Measurements from ENCODE around the gene GJD2. TPM values are rescaled to one million over a fixed set of nuclear protein-coding genes. Genes with fewer than 3 reads are reported as not detected.

GJD2 gene
- total RNA-seq, 1 donor from 2014 or later: not detected

DNA sequence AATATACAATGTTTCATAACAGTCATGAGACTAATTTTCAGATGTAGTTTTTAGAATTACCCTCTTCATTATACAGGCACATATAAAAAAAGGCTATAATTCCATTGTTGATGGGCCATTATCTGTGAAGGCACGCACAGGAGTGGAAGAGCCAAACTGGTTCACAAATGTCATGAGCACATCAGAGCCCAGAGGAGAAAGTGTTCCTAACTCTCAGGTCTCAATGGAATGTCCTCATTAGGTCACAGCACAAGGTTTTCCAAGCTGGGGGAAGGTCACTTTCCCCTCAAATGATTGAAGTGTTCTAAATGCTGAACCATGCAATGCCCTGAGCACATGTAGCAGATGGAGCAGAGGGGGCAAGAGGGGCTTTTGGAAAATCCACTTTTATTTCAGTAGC lies 41.2 kb downstream of the GJD2 start:
- no peak for ATAC-seq (ENCODE audit: low read depth)
- H3K27ac Mint-ChIP-seq: no peak overlapping the region
- H3K4me1 Mint-ChIP-seq: no peaks in the 10 kb centered on the region
- H3K36me3 Mint-ChIP-seq (ENCODE audit: low read depth): no peaks in the 10 kb centered on the region
- no peak for DNase-seq
- CTCF ChIA-PET: no interaction called here
- no peak overlapping the region for H3K4me3 Mint-ChIP-seq
- POLR2A ChIA-PET: no interaction called here
- TF ChIP-seq, protein P1, sequence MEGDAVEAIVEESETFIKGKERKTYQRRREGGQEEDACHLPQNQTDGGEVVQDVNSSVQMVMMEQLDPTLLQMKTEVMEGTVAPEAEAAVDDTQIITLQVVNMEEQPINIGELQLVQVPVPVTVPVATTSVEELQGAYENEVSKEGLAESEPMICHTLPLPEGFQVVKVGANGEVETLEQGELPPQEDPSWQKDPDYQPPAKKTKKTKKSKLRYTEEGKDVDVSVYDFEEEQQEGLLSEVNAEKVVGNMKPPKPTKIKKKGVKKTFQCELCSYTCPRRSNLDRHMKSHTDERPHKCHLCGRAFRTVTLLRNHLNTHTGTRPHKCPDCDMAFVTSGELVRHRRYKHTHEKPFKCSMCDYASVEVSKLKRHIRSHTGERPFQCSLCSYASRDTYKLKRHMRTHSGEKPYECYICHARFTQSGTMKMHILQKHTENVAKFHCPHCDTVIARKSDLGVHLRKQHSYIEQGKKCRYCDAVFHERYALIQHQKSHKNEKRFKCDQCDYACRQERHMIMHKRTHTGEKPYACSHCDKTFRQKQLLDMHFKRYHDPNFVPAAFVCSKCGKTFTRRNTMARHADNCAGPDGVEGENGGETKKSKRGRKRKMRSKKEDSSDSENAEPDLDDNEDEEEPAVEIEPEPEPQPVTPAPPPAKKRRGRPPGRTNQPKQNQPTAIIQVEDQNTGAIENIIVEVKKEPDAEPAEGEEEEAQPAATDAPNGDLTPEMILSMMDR (IDR thresholded peaks at IDR 0.05): no peak
- no peaks in the 10 kb centered on the region for H3K9me3 Mint-ChIP-seq
- intact Hi-C loops (cut with micrococcal nuclease): no loop called here
- peaks cover 21% of the 10 kb centered on the region for H3K27me3 Mint-ChIP-seq

DNA sequence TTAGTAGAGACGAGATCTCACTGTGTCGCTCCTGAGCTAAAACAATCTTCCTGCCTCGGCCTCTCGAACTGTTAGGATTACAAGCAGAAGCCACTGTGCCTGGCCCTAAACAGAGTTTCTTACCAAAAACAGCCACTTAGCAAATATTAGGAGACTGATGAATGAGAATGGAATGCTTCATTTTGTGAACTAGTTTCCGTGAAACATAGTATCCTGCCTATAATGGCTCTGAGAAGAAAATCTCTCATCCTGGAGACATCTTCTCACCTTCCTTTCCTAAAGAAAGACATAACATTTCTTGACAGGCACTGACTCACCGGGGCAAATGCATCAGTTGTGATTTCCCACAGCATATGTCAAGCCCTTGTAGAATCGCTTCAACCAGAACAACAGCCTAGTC lies 44.9 kb downstream of the GJD2 start:
- no peaks in the 10 kb centered on the region for H3K36me3 Mint-ChIP-seq (ENCODE audit: low read depth)
- TF ChIP-seq, protein P1 (IDR thresholded peaks at IDR 0.05): no peak
- H3K27me3 Mint-ChIP-seq: peaks cover 24% of the 10 kb centered on the region
- no peak for ATAC-seq (ENCODE audit: low read depth)
- CTCF ChIA-PET: no interaction called here
- DNase-seq: no peak
- no peaks in the 10 kb centered on the region for H3K4me1 Mint-ChIP-seq
- H3K4me3 Mint-ChIP-seq: no peak overlapping the region
- intact Hi-C loops (cut with micrococcal nuclease): no loop called here
- POLR2A ChIA-PET: no interaction called here
- H3K9me3 Mint-ChIP-seq: no peaks in the 10 kb centered on the region
- no peak overlapping the region for H3K27ac Mint-ChIP-seq

DNA sequence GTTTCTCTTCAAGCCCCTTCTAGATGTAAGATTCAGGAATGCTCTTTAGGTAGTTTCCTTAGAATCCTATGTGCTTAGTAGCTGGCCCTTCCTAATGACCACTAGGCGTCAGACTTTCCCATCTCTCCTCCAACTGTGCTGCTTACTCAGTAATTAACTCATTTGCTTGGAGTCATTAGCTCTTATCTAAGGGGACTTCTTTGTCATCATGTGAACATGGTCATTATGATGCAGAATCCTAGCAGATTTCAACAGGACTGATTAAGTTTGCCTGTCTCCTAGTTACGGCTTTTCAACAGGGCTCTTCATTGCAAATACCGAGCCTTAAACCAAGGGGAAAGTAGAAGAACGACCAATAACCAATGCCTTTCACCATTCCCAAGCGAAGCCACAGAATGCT lies 46.4 kb downstream of the GJD2 start:
- Mint-ChIP-seq H3K9me3 (no peaks in the 10 kb centered on the region), H3K36me3 (ENCODE audit: low read depth) (no peaks in the 10 kb centered on the region), H3K27ac (no peak overlapping the region), H3K4me1 (no peaks in the 10 kb centered on the region), H3K27me3 (peaks cover 27% of the 10 kb centered on the region), H3K4me3 (no peak overlapping the region)
- DNase-seq: no peak
- ChIA-PET POLR2A (no interaction called here), CTCF (interaction anchor here (1.0 kb wide), 1 partner anchor 218 kb away, joined by 3 read pairs; no protein-coding TSS in a partner anchor)
- TF ChIP-seq, protein P1 (IDR thresholded peaks at IDR 0.05): no peak
- no peak for ATAC-seq (ENCODE audit: low read depth)
- intact Hi-C loops (cut with micrococcal nuclease): no loop called here

DNA sequence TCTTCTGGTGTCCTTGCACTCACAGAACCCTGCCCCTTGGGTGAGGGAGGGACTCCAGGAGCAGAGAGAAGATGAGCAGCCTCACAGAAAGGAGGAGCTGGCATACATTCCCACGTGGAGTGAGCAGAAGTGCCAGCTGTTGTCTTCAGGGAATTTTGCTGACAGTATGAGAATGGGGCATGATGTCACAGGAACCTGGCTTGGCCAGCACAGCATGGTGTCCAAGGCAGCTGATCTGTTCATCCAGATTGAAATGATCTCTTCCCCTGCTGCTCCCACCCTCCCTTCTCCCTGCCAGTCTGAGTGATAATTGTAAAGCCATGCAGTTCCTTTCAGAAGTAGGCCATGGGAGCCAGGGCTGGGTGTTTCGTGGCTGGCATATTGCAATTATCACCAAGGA lies 53.3 kb downstream of the GJD2 start:
- Mint-ChIP-seq H3K9me3 (no peaks in the 10 kb centered on the region), H3K36me3 (ENCODE audit: low read depth) (no peaks in the 10 kb centered on the region), H3K4me1 (no peaks in the 10 kb centered on the region), H3K4me3 (no peak overlapping the region), H3K27me3 (peaks cover 15% of the 10 kb centered on the region), H3K27ac (no peak overlapping the region)
- no peak for ATAC-seq (ENCODE audit: low read depth)
- intact Hi-C loops (cut with micrococcal nuclease): no loop called here
- ChIA-PET CTCF (no interaction called here), POLR2A (no interaction called here)
- no peak for DNase-seq
- TF ChIP-seq, protein P1 (IDR thresholded peaks at IDR 0.05): no peak

Other genes with a start within 250 kb of the GJD2 start
- gene GOLGA8B, start 171.3 kb downstream of the GJD2 start, total RNA-seq: 44.1 and 52.4 TPM in 2 replicates
- not detected in 2 replicates for gene ACTC1, start 40.6 kb upstream of the GJD2 start, total RNA-seq
- gene AQR, start 214.7 kb upstream of the GJD2 start, total RNA-seq: 43.3 and 48.6 TPM in 2 replicates
- gene ZNF770, start 233.3 kb upstream of the GJD2 start, total RNA-seq: 46.8 TPM in 2 replicates